Measurements from ENCODE around the gene MYCBP.
A peak's percentile ranks its signal among the peaks of the same experiment; 100 is the strongest.
"Not testable (repeated sequence)": the region's sequence is repeated elsewhere in the genome, so short reads cannot be mapped to it uniquely, and the experiment has no call there.

Gene MYCBP

GRCh38 chr1:38865112-38865715 lies 7.9 kb downstream of the MYCBP start:
- DNase-seq = no peak

DNA sequence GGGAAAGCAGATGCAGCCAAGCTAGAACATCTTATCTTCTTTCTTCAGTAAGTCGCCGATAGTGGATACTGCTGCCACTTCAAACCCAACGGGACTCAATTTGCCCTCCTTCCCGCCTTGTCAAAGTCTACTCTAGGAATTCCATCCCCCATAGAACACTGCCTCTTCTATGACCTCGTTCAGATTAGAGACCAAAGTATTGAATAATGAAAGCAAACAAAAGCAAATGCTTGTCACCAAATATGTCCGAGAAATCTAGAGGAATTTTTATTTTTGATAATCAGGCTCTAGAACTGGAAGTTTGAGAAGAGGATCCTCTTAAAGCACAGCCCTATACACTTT lies 12.7 kb downstream of the MYCBP start:
- DNase-seq = no peak

GRCh38 chr1:38859561-38860453 lies 13.3 kb downstream of the MYCBP start, which contains the start of gene RRAGC:
Gene RRAGC, minus strand, starts transcription at chr1:38859772. Its CDS starts 126 bp downstream, at chr1:38859646.
- peak; percentile 80 to 88 for DNase-seq

GRCh38 chr1:38858833-38859560 lies 14.2 kb downstream of the MYCBP start:
- DNase-seq = peak in 1 of 2 experiments; percentile 19

DNA sequence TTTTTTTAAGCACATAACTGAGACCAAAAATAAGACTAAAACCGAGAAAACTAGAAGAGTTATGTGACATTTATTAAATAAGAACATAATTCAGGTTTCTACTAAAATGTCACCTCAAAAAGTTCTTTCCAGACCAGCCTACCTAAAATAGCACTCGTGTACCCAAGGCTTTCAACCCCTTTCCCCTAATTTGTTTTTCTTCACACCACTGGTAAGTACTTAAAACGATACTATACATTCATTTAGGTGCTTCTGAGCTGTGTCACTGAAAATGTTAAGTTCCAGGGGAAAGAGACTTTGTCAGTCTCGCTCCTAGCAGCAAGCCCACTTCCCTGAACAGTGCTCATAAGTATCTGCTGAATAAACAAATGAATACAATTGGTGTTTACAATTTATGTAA lies 20.4 kb downstream of the MYCBP start:
- DNase-seq = no peak

DNA sequence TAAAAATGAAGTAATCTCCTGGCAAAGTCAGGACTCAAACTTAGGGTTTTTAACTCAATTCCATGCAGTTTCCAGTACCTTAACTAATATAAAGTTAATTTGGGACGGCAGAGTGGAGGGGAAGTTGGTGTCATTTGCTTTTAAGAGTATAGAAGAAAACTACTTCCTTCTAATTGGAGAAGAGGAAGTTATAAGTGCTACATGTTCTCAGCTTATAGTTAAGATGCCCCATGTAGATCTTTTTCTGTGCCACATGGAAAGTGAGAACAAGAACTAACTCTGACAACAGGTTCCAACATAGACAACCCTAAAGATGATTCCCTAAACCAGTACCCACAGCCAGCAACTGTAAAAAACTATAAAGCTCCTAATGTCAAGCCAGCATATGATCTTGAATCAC lies 25.1 kb downstream of the MYCBP start:
- DNase-seq = no peak

- DNase-seq = no peak
Observed at GRCh38 chr1:38846210-38846609, 26.9 kb downstream of the MYCBP start.

DNA sequence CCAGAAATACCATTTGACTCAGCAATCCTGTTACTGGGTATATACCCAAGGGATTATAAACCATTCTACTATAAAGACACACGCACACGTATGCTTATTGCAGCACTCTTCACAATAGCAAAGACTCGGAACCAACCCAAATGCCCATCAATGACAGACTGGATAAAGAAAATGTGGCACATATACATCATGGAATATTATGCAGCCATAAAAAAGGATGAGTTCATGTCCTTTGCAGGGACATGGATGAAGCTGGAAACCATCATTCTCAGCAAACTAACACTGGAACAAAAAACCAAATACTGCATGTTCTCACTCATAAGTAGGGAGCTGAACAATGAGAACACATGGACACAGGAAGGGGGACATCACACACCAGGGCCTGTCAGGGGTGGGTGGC lies 28.1 kb downstream of the MYCBP start:
- not testable (repeated sequence) for DNase-seq

DNA sequence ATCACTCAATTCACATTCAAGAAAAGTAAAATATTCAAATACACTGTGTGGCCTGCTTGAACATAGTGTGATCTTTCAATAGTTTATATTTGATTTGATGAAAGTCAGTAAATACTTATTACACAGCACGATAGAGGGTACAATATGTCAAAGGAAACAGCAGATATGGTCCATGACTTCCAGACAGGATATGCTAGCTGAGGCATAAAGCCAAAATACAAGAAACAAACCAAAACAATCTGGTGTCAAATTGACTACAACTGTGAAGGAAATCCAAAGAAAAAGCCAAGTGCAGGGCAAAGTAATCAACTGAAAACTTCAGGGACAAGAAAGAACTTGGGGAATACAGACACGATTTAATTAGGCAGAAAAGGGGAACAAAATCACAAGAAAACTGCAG lies 32.9 kb downstream of the MYCBP start:
- no peak for DNase-seq

DNA sequence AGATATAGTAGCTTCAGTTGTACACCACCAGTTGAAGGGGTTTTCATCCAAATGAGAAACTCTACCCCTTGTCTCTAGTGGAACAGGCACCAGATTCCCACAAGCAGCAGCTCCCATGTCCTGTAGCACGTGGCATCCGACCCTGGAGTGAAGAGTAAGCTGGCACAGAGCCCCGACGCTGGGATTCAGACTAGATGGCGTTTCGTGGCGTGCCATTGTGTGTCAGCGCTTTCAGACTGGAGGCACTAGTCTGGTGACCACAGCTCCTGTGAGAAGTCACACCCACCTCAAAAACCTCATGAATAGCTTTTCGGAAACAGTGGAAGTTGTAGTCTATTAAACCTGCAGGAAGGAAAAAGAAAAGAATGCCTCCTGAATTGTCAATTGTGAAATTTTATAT lies 33.8 kb downstream of the MYCBP start:
- no peak for DNase-seq

- DNase-seq = not testable (repeated sequence)
Observed at GRCh38 chr1:38836316-38836715, 36.8 kb downstream of the MYCBP start.

GRCh38 chr1:38834937-38835827 lies 38.0 kb downstream of the MYCBP start:
- peak; percentile 13 to 80 for DNase-seq

- DNase-seq = no peak
Observed at GRCh38 chr1:38834221-38834782, 38.8 kb downstream of the MYCBP start.

- no peak for DNase-seq
Observed at GRCh38 chr1:38833146-38833545, 40.0 kb downstream of the MYCBP start.

- DNase-seq = no peak
Observed at GRCh38 chr1:38832370-38832734, 40.8 kb downstream of the MYCBP start.

GRCh38 chr1:38831731-38832369 lies 41.3 kb downstream of the MYCBP start:
- DNase-seq = no peak

- DNase-seq = no peak
Observed at GRCh38 chr1:38829368-38829767, 43.8 kb downstream of the MYCBP start.

- no peak for DNase-seq
Observed at GRCh38 chr1:38827318-38827717, 45.8 kb downstream of the MYCBP start.

- no peak for DNase-seq
Observed at GRCh38 chr1:38826886-38827285, 46.3 kb downstream of the MYCBP start.

- no peak for DNase-seq
Observed at GRCh38 chr1:38826262-38826661, 46.9 kb downstream of the MYCBP start.

GRCh38 chr1:38820860-38821259 lies 52.3 kb downstream of the MYCBP start:
- no peak for DNase-seq

GRCh38 chr1:38819516-38819915 lies 53.6 kb downstream of the MYCBP start:
- no peak for DNase-seq

Measured in SW 1271 (cell line).